GM10248 (cell line): ENCODE results near the gene CLBA1.

ENCODE experiments used
- CTCF ChIA-PET: fragments of 300-600 bp; sonication (Branson Sonifier 250); formaldehyde crosslinking; extraction: SDS; loops from one replicate; lab custom pipeline; 2021; ENCODE audit warnings: antibody characterized with exemption; lab: Yijun Ruan, JAX
- POLR2A ChIA-PET: fragments of 350-650 bp; sonication (Branson Sonifier 250); formaldehyde crosslinking; extraction: SDS; loops from one replicate; lab custom pipeline; 2020; ENCODE audit warnings: antibody characterized with exemption; lab: Yijun Ruan, JAX
- DNase-seq: peaks from one replicate; pipeline ENCODE4 v3.0.0; 2012; ENCODE audit errors: extremely low spot score
- CTCF ChIP-seq: IDR thresholded peaks from 2 replicates; pipeline ENCODE4 v1.5.1; 2012; ENCODE audit warnings: mild to moderate bottlenecking, low read depth; ENCODE audit errors: extremely low read depth, missing control alignments, control extremely low read depth

CLBA1 gene

GRCh38 chr14:104976198-104977007 is 9.2 kb upstream of the CLBA1 start:
- peak; percentile 97 for TF ChIP-seq CTCF
- ChIA-PET CTCF (interaction anchor here (0.8 to 6.1 kb wide), 13 partner anchors 8 to 114 kb away, joined by 3 to 177 read pairs (median 6); no protein-coding TSS in a partner anchor), POLR2A (no interaction called here)
- DNase-seq = peak; percentile 88

GRCh38 chr14:104977008-104977680 is 8.4 kb upstream of the CLBA1 start:
- TF ChIP-seq CTCF = no peak
- no peak for DNase-seq
- ChIA-PET CTCF (interaction anchor here (0.8 to 6.1 kb wide), 5 partner anchors 22 to 113 kb away, joined by 3 to 177 read pairs (median 6); no protein-coding TSS in a partner anchor), POLR2A (no interaction called here)

- ChIA-PET POLR2A (no interaction called here), CTCF (interaction anchor here (1.3 to 6.1 kb wide), 3 partner anchors 64 to 112 kb away, joined by 3 to 177 read pairs (median 11); no protein-coding TSS in a partner anchor)
- DNase-seq = peak; percentile 60
- TF ChIP-seq CTCF = no peak
Measured at GRCh38 chr14:104977681-104978653, 7.6 kb upstream of the CLBA1 start, which contains the start of gene AHNAK2. Gene AHNAK2 (minus strand): TSS chr14:104978374. CDS start chr14:104978237, 137 bp downstream.

- ChIA-PET CTCF (interaction anchor here (1.6 kb wide), 1 partner anchor 66 kb away, joined by 11 read pairs; no protein-coding TSS in a partner anchor), POLR2A (no interaction called here)
- no peak for TF ChIP-seq CTCF
- DNase-seq = no peak
Measured at GRCh38 chr14:104978746-104979691, 6.6 kb upstream of the CLBA1 start.

- DNase-seq = no peak
- ChIA-PET POLR2A (no interaction called here), CTCF (interaction anchor here (1.6 kb wide), 1 partner anchor 66 kb away, joined by 11 read pairs; no protein-coding TSS in a partner anchor)
- TF ChIP-seq CTCF = no peak
Measured at GRCh38 chr14:104979758-104980610, 5.6 kb upstream of the CLBA1 start.
